PFSK-1 (cell line): ENCODE data around the gene GPR84.

ENCODE experiments used
- FOXP2 ChIP-seq: optimal IDR thresholded peaks from 2 replicates; pipeline ENCODE3; 2011; ENCODE audit warnings: borderline replicate concordance, control low read depth, inconsistent platforms; ENCODE audit not compliant: insufficient read depth; ENCODE audit errors: extremely low read length, extremely low read depth
- POLR2AphosphoS5 ChIP-seq: IDR thresholded peaks from 2 replicates; pipeline ENCODE4 v1.6.1; 2012; ENCODE audit warnings: low read depth, mild to moderate bottlenecking, control low read depth, low read length, moderate library complexity
- SIN3A ChIP-seq: IDR thresholded peaks from 2 replicates; pipeline ENCODE4 v1.6.1; 2012; ENCODE audit warnings: mild to moderate bottlenecking, low read length, moderate library complexity, borderline replicate concordance; ENCODE audit not compliant: insufficient read depth
- TF ChIP-seq, protein P1 (sequence below), 2 experiments: IDR thresholded peaks; 2 replicates each; pipeline versions ENCODE4 v1.6.1 to v1.8.0; 2011 to 2012; ENCODE audit warnings: low read depth in 2 of 2, low read length in 2 of 2, control low read depth in 1 of 2, inconsistent platforms in 1 of 2, mild to moderate bottlenecking in 1 of 2, moderate library complexity in 1 of 2; ENCODE audit not compliant: insufficient read depth in 1 of 2

- TF ChIP-seq FOXP2 = no peak
- TF ChIP-seq, protein P1, sequence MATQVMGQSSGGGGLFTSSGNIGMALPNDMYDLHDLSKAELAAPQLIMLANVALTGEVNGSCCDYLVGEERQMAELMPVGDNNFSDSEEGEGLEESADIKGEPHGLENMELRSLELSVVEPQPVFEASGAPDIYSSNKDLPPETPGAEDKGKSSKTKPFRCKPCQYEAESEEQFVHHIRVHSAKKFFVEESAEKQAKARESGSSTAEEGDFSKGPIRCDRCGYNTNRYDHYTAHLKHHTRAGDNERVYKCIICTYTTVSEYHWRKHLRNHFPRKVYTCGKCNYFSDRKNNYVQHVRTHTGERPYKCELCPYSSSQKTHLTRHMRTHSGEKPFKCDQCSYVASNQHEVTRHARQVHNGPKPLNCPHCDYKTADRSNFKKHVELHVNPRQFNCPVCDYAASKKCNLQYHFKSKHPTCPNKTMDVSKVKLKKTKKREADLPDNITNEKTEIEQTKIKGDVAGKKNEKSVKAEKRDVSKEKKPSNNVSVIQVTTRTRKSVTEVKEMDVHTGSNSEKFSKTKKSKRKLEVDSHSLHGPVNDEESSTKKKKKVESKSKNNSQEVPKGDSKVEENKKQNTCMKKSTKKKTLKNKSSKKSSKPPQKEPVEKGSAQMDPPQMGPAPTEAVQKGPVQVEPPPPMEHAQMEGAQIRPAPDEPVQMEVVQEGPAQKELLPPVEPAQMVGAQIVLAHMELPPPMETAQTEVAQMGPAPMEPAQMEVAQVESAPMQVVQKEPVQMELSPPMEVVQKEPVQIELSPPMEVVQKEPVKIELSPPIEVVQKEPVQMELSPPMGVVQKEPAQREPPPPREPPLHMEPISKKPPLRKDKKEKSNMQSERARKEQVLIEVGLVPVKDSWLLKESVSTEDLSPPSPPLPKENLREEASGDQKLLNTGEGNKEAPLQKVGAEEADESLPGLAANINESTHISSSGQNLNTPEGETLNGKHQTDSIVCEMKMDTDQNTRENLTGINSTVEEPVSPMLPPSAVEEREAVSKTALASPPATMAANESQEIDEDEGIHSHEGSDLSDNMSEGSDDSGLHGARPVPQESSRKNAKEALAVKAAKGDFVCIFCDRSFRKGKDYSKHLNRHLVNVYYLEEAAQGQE (IDR thresholded peaks at IDR 0.05; ENCODE audit: insufficient read depth in 1 of 2, low read depth in 2 of 2, low read length in 2 of 2) = no peak
- TF ChIP-seq POLR2AphosphoS5 = no peak
- no peak for TF ChIP-seq SIN3A
Observed at GRCh38 chr12:54331461-54331860, 32.8 kb downstream of the GPR84 start.
